ENCODE data around the gene RFNG. TPM values are rescaled to one million over a fixed set of nuclear protein-coding genes. Genes with fewer than 3 reads are reported as not detected.

Gene RFNG
- total and polyA plus RNA-seq, 2 donors (not counting 1 experiment from before 2014, with no cell fraction given), result 30.1 to 44.5 TPM

- CTCF ChIA-PET, result no interaction called here
- Histone ChIP-seq H3K27me3 (replicated peaks in 1 of 4; ENCODE audit: control extremely low read depth in 1 of 4, control insufficient read depth in 3 of 4, insufficient read depth in 4 of 4, low read length in 3 of 4) (no peaks in the 10 kb centered on the region), H3K27ac (ENCODE audit: low read length in 2 of 2) (peak overlapping the region in 1 of 2 donors; percentile 89), H3K36me3 (replicated peaks in 1 of 2; ENCODE audit: control extremely low read depth in 1 of 2, control insufficient read depth in 1 of 2, extremely low read depth in 1 of 2, insufficient read depth in 2 of 2, low read length in 1 of 2) (peaks cover 0 to 30% of the 10 kb centered on the region in 2 experiments), H4K20me1 (ENCODE audit: control insufficient read depth, insufficient read depth, low read length, poor library complexity, severe bottlenecking) (peaks cover 15% of the 10 kb centered on the region), H3K4me1 (ENCODE audit: control insufficient read depth in 2 of 2, insufficient read depth in 2 of 2, low read length in 2 of 2) (peaks cover 16 to 28% of the 10 kb centered on the region in 2 donors), H3K9me3 (ENCODE audit: control extremely low read depth in 1 of 3, control insufficient read depth in 2 of 3, insufficient read depth in 1 of 3, low read length in 2 of 3) (no peaks in the 10 kb centered on the region), H2AFZ (ENCODE audit: insufficient read depth, low read depth, low read length, poor library complexity, severe bottlenecking) (peak overlapping the region; percentile 82), H3K79me2 (ENCODE audit: control insufficient read depth, insufficient read depth, low read length) (peaks cover 35% of the 10 kb centered on the region), H3K4me2 (replicated peaks; ENCODE audit: low read depth, low read length, poor library complexity, severe bottlenecking) (peak overlapping the region; percentile 99), H3K4me3 (ENCODE audit: control extremely low read depth in 1 of 5, extremely low read depth in 1 of 5, insufficient read depth in 1 of 5, low read depth in 2 of 5, low read length in 4 of 5) (peak overlapping the region in 4 of 5 experiments; percentile 25 to 75 (median 57)), H3K9ac (ENCODE audit: low read length) (peak overlapping the region; percentile 70)
- no peaks in the 10 kb centered on the region for H3K9me3 Mint-ChIP-seq (ENCODE audit: insufficient read depth)
- TF ChIP-seq EZH2 (IDR thresholded peaks at IDR 0.05; ENCODE audit: borderline replicate concordance, insufficient read depth, low read depth, low read length, poor library complexity, severe bottlenecking) (no peak), CTCF (IDR thresholded peaks at IDR 0.05) (no peak)
- peak overlapping the region; percentile 75 for H3K27ac Mint-ChIP-seq
- ATAC-seq (ENCODE audit: low read depth) (no peak), DNase-seq (no peak)
- POLR2A ChIA-PET, result no interaction called here
- H3K27me3 Mint-ChIP-seq, result no peaks in the 10 kb centered on the region
- peaks cover 9% of the 10 kb centered on the region for H3K4me1 Mint-ChIP-seq
- WGBS (ENCODE audit: insufficient coverage), result 75% methylated on average over 7 of the region's 8 CpGs
- intact Hi-C loops (cut with micrococcal nuclease), result loop anchor here (5.0 to 10.0 kb wide), 2 partner anchors 118 to 956 kb away; partner anchors contain the start of gene CCDC57
- peak overlapping the region; percentile 76 for H3K4me3 Mint-ChIP-seq
Observed at GRCh38 chr17:82096709-82097183, 45.1 kb upstream of the RFNG start.
